GM19328 (cell line): Measurements from ENCODE around the gene PRSS53.
"Not testable (repeated sequence)": the region's sequence is repeated elsewhere in the genome, so short reads cannot be mapped to it uniquely, and the experiment has no call there.

Experiments
- ATAC-seq: cut with Tn5 transposase; IDR thresholded peaks from one replicate; pipeline ENCODE4 v1.9.1; 2021; ENCODE audit warnings: mild to moderate bottlenecking, moderate library complexity; ENCODE audit not compliant: unreplicated experiment

PRSS53 gene

DNA sequence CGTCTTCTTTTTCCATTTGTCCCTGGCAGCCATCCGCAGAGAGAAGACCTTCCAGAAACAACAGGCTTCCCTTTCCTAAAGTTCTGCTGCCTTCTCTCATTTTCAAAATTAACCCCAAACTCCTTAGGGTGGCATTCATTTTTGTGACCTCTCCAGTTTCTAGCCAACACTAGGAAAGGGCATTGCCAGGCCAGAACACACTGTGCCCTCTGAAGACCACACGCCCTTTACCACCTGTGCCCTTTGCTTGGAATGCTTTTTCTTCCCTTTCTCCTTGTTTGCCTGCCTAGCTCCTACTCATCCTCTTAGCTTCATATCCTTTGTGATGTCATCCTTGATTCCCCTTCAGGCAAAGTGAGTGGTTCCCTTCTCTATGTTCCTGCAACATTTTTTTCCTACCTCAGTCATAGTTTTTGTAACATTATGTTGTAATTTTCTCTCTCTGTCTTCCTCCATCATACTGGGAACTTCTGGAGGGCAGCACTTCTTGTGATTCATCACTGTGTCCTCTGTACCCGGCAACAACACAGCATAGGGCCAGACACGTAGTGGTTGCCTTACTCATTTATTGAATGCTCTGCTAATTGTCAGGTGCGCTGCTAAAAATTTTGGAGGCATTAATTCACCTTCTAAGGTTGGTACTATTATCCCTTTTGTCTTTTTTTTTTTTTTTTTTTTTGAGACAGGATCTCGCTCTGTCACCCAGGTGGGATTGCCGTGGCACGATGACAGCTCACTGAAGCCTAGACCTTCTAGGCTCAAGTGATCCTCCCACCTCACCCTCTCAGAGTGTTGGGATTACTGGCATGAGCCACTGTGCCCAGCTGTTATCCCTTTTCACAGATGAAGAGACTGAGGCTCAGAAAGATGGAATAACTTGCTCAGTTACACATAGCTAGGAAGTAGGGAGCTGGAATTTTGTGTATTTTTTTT lies 29.7 kb upstream of the PRSS53 start:
- no peak for ATAC-seq

DNA sequence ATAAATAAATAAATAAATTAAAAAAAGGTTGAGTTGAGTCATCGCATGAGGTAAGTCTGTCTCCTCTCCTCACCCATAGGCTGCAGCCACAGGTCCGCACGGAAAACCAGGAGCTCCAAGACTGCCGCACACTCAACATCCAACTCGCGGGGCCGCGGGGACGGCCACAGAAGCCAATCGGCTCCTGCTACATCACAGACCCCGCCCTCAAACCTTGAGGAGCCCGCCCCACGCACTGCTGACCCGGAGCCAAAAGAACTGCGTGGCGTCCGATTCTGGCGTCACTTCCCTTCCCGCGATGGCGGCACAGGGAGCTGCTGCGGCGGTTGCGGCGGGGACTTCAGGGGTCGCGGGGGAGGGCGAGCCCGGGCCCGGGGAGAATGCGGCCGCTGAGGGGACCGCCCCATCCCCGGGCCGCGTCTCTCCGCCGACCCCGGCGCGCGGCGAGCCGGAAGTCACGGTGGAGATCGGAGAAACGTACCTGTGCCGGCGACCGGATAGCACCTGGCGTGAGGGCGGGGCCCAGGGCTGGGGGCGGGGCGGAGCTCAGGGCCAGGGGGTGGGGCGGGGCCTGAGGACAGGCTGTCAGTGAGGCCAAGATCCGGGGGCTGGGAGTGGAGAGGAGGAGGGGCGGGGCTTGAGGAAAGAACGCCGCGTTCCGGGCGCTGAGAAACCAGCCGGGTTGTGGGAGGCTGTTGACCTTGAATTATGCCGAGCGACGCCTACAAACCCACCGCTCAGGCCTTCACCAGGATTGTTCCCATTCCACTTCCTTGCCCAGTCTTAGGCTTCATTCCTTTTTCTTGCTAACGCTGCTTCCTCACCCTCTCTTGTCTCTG lies 28.9 kb upstream of the PRSS53 start, which contains the start of gene KAT8:
Gene KAT8, plus strand, starts transcription at position 281 of the 839 bp plus-strand sequence. Its CDS starts 18 bp downstream, at position 299.
- peak; percentile 89 for ATAC-seq

DNA sequence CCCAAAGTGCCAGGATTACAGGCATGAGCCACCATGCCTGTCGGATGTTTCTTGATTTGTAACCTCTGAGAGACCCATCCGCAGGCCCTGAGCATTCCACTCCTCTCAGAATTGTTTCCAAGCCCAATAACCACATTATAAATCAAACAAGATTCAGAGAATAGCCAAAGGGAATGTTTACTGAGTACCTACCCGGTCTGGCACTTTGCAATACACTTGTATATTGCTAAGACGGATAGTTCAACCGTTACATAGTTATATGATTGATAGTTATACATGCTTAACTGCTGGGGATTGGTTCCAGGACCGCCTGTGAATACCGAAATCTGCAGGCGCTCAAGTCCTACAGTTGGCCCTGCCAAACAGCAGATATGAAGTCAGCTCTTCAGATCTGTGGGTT lies 25.7 kb upstream of the PRSS53 start:
- ATAC-seq, result no peak

DNA sequence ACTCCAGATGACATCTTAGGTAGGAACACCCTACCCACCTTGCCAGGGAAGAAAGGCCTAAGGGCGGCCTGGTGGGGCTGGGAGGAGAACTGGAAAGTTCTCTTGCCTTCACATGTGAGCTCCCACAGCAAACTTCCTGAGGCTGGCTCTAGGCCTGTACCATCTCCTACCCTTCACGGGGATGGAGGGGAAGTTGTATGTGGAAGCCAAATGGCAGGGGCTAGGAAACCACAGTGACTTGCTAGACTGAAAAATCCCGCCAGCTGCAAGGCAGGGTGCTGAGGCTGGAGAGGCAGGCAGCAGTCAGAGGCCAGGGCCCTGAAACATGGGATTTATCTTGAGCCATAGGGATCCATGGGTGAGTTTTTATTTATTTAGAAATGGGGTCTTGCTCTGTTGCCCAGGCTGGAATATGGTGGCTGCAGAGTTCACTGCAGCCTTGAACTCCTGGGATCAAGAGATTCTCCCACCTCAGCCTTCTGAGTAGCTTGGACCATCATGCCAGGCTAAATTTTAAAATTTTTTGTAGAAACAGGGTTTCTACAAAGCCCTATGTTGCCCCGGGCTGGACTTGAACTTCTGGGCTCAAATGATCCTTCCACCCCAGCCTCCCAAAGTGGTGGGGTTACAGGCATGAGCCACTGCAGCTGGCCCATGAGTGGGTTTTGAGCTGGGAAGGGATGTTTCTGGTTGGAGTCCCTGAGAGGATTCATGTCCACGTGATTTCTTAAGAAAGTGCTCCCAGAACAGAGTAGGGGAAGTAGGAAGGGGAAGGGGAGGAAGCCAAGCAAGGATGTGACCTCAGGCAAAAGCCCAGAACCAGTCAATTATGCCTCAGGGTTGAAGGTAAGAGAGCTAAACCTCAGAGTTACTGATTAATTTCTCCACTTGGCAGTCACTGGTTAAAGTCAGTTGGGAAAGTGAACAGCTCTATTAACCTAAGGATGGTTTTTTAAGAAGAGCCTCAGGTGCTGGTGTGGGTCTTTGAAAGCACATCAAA lies 24.7 kb upstream of the PRSS53 start:
- no peak for ATAC-seq

DNA sequence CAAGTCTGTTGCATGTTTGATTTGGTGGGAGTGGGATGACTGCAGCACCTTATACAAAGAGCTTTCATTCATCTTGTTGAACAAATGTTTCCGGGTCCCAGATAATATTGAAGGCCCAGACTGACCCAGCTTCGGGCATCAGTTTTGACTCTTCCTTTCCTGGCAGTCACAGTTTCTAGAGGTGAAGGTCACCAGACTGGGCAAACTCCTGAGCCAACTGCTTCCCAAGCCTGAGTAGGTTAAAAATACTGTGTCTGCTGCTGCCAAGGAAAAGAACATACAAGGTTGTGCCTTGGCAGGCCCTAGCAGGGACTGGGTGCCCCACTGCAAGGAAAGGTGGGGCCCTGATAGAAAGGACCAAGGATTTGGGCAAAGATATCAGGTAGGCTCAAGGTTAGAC lies 24.0 kb upstream of the PRSS53 start:
- no peak for ATAC-seq

DNA sequence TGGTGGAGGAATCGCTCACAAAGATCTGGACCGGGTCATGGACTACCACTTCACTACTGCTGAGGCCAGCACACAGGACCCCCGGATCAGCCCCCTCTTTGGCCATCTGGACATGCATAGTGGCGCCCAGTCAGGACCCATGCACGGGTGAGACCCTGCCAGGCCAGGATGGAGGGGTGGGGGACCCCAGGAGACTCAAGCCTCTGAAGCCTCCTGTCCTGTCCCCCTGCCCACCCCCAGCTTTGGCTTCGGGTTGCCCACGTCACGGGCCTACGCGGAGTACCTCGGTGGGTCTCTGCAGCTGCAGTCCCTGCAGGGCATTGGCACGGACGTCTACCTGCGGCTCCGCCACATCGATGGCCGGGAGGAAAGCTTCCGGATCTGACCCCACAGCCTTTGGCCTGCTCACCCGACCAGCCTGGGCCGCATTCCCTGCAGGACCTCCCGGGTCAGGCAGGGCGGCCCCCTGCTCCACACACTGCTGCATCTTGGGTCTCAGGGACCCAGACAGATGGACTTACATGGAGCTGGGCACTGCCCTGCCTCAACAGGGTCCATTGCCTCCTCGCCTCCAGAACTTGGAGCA lies 23.2 kb upstream of the PRSS53 start:
- no peak for ATAC-seq

DNA sequence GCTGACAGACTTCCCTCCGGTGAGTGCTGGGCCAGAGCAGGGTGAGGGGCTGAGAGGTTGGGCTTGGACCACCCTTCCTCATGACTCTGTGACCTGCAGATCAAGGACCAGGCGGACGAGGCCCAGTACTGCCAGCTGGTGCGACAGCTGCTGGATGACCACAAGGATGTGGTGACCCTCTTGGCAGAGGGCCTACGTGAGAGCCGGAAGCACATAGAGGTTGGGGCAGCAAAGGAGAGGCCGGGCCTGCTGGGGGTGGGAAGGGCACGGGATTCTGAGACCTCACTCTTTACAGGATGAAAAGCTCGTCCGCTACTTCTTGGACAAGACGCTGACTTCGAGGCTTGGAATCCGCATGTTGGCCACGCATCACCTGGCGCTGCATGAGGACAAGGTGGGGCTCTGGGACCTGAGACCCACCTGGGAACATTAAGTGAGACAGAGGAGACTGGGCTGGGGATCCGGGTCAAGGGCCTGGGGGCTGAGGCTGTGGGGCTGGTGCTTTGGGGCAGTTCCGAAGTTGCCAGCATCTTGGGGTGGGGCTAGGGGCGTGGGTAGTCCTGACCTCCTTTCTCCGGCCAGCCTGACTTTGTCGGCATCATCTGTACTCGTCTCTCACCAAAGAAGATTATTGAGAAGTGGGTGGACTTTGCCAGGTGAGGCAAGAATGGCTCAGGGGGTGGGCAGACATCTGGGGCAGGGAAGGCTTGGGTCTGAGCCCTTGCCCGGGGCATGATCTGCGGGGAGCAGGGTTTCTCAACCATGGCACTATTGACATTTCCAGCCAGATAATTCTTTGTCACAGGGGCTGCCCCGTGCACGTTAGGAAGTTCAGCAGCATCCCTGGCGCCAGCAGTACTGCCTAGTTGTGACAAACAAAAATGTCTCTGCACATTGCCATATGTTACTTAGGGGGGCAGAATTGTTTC lies 21.6 kb upstream of the PRSS53 start:
- ATAC-seq, result no peak

DNA sequence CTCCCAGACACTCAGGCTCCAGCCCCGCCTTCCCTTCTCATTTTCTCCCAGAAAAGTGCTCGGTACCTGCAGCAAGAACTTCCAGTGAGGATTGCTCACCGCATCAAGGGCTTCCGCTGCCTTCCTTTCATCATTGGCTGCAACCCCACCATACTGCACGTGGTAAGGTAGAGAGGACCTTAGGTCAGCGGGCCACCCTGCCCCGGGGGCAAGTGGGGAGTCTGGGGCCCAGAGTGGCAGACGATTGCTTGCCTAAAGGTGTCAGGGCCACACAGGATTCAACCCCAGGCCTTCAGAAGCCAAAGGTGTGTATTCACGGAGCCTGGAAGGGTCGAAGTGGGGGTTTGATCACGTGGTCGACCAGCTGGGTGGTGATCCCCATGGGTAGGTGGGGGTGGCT lies 20.9 kb upstream of the PRSS53 start:
- no peak for ATAC-seq

DNA sequence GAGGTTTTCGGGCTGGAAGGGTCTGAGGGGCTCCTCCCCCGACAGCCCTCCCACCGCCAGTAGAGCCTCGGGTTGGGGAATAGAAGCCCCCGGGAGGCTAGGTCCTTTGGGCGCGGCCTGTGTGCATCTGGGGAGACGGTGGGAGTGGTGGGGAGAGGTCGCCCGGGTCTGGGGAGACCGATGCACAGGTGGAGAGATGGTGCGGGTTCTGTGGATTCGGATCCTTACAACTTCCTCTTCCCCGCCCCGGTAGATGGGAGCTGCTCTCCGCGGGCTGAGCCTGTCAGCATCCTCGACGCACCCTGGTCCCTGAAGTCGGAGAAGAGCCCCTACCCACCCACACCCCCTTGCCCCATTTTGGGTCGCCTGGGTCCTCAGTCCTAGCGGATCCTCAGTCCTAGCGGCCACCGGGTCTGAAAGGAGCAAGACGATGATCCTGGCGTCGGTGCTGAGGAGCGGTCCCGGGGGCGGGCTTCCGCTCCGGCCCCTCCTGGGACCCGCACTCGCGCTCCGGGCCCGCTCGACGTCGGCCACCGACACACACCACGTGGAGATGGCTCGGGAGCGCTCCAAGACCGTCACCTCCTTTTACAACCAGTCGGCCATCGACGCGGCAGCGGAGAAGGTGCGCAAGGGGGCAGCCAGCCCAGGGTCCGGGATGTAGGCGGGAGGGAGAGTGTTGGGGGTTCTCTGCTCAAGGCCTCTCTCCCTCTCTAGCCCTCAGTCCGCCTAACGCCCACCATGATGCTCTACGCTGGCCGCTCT lies 20.2 kb upstream of the PRSS53 start:
- no peak for ATAC-seq

DNA sequence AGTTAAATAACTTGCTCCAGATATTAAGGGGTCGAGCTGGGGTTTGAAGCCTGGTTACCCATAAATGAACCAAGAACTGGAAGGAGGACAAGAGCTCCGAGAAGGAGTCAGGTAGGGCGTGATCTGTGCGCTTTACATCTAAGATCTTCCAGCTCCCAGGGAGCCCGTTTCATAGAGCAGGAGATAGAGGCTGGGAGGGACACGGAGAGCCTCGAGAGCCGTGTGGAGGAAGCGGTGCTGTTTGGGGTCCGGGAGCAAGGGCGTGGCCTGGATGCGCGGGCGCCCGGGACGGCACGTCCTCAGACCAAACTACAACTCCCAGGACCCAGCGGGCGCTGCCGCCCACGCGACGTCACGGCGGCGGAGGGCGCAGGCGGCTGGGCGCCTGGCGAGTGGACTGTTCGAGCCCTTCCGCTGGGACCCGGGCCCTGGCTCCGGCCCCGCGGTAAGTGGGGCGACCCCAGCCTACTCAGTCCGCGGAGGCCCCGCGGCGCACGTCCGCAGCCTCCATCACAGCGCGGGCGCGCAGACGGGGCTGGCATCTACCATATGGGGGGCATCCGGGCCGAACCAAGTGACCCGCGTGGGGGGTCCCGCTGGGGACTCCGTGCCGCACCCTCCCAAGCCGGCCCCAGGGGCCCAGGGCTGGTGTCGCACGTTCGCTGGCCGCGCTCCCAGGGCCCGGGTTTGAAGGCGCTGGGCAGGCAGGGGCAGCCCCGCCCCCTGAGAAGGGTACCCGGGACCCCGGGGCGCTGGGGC lies 19.5 kb upstream of the PRSS53 start, which contains the start of gene BCKDK:
Gene BCKDK, plus strand, starts transcription at position 352 of the 759 bp plus-strand sequence. CDS start 838 bp downstream, outside the sequence.
- peak; percentile 84 for ATAC-seq

DNA sequence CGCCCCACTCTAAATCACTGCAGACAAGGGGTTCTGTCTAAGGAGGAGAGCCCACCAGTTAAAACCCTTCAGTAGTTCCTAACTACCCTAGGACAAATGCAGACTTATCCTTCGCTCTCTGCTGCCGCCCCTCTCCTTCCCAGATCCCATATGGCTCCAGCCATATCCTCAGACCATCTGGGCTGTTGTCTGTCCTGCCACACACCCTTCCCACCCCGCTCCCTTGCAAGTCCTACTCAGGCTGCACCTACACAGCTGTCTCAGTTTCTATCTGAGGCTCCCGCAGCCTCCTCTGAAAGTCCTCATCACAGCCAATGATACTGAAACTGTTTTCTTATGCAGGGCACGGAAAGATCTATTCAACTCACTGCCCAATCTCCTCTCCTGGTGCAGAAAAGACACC lies 18.7 kb upstream of the PRSS53 start:
- ATAC-seq, result no peak

DNA sequence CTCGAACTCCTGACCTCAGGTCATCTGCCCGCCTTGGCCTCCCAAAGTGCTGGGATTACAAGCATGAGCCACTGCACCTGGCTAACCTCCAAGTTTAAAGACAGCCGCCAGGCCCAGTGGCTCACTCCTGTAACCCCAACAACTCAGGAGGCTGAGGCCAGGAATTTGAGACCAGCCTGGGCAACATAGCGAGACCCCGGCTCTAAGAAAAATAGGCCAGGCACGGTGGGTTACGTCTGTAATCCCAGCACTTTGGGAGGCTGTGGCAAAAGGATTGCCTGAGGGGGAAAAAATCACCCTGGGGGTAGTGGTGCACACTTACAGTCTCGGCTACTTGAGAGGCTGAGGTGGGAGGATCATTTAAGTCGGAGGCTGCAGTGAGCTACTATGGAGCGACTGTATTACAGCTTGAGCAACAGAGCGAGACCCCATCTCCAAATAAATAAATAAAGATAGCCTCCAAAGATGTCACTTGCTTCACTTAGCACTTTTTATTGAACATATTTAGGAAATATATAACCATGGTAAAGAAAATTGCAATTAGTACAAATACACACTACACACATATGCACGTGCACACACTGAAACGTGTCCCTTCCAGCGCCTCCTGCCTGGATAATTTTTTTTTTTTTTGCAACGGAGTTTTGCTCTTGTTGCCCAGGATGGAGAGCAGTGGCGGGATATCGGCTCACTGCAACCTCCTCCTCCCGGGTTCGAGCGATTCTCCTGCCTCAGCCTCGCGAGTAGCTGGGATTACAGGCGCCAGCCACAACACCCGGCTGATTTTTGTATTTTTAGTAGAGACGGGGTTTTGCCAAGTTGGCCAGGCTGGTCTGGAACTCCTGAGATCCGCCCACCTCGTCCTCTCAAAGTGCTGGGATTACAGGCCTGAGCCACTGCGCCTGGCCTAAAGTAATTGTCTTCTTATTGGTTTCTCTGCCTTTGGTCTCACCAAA lies 18.0 kb upstream of the PRSS53 start:
- ATAC-seq, result no peak

DNA sequence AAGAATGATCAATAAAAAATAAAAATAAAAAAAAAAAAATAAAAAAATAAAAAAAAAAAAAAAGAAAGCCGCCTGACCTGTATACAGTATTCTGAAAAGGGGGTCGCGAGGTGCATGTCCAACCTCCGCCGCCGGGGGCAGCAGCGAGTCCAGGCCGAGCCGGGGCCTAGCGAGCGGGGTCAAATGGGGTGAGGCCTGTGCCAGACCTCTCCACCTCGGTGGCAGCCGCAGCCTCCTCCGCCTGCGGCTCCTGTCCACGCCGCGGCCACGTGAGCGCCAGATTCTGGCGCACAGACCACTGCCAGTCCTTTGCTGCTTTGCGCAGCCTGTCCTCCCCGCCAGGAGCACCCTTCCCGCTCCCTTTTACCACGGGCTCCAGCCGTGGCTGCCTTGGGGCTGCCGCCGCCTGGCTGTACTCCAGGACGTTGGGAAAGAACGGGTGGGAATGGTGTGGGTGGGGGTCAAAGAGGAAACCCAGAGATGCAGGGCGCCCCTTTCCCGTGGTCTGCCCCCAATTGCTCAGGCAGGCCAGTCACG lies 17.0 kb upstream of the PRSS53 start:
- no peak for ATAC-seq

DNA sequence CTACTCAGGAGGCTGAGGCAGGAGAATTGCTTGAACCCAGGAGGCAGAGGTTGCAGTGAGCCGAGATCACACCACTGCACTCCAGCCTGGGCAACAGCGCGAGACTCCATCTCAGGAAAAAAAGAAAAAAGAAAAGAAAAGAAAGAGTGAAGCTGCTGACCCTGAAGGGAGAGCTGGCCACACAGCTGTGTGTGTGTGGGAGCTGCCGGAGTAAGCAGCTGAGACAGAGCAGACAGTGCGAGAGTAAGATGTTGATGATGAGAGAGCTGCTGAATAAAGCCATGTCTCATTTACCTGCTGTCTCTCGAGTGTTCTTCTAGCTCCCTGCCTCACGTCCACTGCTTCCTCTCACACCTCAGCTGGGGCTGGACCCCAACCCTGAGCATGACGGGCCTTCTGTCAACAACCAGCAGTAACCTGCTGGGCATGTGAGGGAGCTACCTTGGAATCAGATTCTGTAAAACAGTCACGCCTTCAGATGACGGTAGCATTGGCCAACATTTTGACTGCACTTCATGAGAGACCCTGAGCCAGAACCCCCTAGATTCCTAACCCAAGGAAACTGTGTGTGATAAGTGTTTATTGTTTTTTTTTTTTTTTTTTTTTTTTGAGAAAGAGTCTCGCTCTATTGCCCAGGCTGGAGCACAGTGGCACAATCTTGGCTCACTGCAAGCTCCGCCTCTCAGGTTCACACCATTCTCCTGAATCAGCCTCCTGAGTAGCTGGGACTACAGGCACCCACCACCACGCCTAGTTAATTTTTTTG lies 12.3 kb upstream of the PRSS53 start:
- ATAC-seq, result not testable (repeated sequence)
